Activated T-cell treated with anti-CD3 and anti-CD28 coated beads for 24 hours (primary cell): ENCODE data around the gene ZNF831.

Source experiments
- DNase-seq: peaks from one replicate; pipeline ENCODE4 v3.0.0-alpha.2; 2020; ENCODE audit warnings: low read depth

Gene ZNF831

DNA sequence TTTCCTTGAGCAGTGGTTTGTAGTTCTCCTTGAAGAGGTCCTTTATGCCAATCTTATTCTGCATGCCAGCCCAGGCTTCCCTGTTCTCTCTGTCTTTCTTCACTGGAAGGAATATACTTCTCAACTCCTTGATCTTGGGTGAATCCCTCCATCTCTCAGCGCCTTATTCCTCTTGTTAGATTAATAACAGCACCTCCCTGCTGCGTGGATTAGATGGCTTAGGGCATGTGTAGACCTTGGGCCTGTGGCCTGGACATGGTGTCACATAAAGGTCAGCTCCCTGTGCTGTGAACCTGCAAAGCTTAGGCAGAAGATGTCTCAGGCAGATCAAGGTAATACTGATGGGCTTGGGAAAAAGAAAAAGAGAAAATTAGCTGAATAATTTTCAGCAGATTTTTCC lies 18.3 kb downstream of the ZNF831 start:
- DNase-seq, result no peak

DNA sequence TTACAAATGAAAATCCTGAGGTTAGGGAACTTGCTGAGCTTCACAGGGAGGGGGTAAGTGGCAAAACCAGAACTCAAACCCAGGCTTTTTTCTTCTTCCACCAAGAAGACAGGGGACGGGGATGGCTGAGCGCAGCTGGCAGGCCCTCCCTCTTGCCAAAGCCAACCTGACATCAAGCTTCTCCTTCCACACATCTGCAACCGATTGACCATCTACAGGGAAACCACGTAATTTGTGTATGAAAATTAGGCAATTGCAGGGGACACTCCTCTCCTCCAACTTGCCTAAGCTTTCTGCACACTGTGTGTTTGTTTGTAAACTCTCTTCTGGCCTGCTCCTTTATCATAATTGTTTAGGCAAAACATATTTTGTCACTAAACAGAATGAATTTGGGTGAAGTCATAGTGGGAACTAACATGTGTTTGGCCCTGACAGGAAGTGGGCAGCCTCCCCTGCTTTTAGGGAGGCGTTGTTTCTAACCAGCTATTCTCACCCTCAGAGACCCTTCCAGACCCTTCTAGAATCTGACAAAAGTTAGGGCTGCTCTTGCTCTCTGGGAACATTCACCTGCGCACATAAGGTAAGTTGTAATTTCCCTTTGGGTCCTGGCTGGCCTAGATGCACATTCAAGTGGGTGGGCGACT lies 18.9 kb downstream of the ZNF831 start:
- DNase-seq, result no peak

GRCh38 chr20:59183751-59184150 lies 20.1 kb downstream of the ZNF831 start:
- DNase-seq, result no peak

GRCh38 chr20:59184880-59185447 lies 21.3 kb downstream of the ZNF831 start:
- no peak for DNase-seq

GRCh38 chr20:59185809-59186208 lies 22.2 kb downstream of the ZNF831 start:
- no peak for DNase-seq

DNA sequence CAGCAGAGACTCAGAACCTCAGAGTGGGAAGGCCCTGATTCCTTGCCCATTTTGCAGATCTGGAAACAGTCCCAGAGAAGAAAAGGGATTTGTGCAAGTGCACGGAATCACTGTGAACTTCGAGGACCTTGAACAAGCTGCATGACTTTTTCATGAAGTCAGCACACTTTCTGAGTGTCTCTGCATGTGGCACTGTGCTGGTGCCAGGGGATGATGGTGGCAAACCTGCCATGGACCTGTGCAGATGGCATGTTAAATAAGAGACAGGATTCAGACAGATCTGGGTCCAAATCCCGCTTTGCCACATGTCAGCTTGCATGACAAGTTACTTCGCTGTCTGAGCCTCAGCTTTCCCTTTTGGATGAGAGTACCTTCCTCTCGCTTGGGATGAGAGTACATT lies 26.8 kb downstream of the ZNF831 start:
- no peak for DNase-seq

DNA sequence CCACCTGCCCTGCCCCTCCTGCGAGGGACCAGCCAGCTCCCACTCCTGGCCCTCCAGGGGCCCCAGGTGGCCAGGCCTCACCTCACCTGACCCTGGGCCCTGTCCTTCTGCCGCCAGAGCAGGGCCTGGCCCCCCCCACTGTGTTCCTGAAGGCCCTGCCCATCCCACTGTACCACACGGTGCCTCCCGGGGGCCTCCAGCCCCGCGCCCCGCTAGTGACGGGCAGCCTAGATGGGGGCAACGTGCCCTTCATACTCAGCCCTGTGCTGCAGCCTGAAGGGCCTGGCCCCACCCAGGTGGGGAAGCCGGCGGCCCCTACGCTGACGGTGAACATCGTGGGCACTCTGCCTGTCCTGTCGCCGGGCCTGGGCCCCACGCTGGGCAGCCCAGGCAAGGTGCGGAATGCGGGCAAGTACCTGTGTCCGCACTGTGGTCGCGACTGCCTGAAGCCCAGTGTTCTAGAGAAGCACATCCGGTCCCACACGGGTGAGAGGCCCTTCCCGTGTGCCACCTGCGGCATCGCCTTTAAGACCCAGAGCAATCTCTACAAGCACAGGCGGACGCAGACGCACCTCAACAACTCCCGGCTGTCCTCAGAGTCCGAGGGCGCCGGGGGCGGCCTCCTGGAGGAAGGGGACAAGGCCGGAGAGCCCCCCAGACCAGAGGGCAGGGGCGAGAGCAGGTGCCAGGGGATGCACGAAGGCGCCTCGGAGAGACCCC lies 27.6 kb downstream of the ZNF831 start:
- DNase-seq, result no peak

DNA sequence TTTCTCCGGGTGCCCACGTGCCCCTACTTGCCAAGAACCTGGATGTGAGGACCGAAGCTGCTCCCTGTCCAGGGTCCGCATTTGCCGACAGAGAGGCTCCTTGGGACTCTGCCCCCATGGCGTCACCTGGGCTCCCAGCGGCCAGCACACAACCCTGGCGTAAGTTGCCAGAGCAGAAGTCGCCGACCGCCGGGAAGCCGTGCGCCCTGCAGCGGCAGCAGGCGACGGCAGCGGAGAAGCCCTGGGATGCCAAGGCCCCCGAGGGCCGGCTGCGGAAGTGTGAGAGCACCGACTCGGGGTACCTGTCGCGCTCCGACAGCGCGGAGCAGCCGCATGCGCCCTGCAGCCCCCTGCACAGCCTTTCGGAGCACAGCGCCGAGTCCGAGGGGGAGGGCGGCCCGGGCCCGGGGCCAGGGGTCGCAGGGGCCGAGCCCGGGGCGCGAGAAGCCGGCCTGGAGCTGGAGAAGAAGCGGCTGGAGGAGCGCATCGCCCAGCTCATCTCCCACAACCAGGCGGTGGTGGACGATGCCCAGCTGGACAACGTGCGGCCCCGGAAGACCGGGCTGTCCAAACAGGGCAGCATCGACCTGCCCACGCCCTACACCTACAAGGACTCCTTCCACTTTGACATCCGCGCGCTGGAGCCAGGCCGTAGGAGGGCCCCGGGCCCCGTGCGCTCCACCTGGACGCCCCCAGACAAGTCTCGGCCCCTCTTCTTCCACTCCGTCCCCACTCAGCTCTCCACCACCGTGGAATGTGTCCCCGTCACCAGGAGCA lies 28.3 kb downstream of the ZNF831 start:
- DNase-seq, result no peak

DNA sequence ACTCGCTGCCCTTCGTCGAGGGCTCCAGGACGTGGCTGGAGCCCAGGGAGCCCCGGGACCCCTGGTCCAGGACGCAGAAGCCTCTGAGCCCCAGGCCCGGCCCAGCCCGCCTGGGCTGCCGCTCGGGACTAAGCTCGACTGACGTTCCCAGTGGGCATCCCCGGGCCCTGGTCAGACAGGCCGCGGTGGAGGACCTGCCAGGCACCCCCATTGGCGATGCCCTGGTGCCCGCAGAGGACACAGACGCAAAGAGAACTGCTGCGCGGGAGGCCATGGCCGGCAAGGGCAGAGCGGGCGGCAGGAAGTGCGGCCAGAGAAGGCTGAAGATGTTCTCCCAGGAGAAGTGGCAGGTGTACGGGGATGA lies 28.9 kb downstream of the ZNF831 start:
- no peak for DNase-seq

DNA sequence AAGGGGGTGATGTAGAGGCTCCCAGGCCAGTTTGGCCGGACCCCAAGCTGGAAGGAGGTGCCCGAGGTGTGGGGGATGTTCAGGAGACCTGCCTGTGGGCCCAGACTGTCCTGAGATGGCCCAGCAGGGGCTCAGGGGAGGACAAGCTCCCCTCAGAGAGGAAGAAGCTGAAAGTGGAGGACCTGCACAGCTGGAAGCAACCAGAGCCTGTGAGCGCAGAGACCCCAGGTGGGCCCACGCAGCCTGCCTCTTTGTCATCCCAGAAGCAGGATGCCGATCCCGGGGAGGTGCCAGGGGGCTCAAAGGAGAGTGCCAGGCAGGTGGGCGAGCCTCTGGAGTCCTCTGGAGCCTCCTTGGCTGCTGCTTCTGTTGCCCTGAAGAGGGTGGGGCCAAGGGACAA lies 29.7 kb downstream of the ZNF831 start:
- no peak for DNase-seq

DNA sequence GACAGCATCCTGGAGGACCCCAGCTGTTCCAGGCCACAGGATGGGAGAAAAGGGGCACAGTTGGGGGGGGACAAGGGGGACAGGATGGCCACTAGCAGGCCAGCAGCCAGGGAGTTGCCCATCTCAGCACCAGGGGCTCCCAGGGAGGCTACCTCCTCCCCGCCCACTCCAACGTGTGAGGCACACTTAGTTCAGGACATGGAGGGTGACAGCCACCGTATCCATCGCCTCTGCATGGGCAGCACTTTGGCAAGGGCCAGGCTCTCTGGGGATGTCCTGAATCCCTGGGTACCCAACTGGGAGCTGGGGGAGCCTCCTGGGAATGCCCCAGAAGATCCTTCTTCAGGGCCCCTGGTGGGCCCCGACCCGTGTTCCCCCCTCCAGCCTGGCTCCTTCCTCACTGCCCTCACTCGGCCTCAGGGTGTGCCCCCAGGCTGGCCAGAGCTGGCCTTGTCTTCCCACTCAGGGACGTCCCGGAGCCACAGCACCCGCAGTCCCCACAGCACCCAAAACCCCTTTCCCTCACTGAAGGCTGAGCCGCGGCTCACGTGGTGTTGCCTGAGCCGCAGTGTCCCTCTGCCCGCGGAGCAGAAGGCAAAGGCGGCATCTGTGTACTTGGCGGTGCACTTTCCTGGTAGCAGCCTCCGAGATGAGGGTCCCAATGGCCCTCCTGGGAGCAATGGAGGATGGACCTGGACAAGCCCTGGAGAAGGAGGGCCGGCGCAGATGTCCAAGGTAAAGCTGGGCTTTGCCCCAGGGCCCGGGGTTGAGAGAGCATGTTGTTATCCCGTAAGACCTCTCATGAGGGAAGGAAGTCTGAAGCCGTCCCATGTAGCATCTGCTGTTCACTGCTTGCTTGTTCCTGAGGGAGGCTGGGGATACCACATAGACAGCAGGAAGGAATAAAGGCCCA lies 30.7 kb downstream of the ZNF831 start:
- no peak for DNase-seq

GRCh38 chr20:59195316-59195993 lies 31.8 kb downstream of the ZNF831 start:
- DNase-seq, result no peak

DNA sequence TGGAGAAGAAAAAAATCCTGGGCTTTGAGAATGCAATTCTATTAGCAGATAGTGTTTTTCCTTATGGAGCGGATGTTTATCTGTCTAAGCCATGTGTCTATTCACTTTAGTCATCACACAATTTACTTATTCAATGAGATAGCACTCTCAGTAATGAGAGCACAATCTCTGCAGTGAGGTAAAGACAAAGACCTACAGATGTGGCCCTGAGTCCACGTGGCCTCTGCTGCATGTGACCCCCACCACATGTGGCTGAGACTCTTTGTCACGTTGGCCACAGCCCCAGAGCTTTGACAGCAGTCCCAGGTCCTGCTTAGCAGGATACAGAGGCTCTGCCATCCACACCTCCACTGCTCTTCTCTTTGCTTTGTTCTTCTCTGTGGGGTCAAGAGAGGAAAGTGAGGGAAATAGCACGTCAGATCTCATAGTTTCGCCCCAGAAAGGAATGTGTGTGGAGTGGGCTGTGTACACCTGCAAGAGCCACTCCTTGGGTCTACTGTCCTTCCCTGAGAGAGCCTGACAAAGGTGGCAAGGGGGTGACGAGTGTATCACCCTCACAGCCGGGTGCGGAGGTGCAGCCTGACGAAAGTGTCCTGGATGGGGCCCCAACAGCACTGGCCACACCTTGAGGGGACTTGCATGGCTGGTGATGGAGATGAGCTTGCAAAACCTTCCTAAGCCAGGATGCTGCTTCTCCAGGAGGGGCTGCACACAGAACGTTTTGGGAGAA lies 40.7 kb downstream of the ZNF831 start:
- DNase-seq, result no peak

DNA sequence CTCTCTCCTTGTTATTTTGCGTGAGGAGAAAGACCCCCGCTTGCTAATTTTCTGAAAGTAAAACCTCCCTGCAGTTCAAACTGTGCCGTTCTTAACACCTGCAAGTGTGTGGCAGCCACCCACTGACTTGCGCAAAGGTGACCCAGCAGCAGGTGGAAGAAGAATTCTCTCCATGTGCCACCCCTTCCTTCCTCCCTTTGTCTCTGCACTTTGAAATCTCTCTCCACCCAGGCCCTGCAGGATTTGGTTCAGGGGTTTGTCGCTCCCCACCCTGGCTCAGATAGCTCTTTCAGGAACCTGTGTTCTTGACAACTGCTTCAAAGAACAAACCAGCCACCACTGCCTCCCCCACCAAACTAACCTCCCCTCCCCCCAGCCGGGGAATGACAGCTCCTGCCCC lies 41.4 kb downstream of the ZNF831 start:
- no peak for DNase-seq

GRCh38 chr20:59207235-59207634 lies 43.6 kb downstream of the ZNF831 start:
- DNase-seq, result no peak

DNA sequence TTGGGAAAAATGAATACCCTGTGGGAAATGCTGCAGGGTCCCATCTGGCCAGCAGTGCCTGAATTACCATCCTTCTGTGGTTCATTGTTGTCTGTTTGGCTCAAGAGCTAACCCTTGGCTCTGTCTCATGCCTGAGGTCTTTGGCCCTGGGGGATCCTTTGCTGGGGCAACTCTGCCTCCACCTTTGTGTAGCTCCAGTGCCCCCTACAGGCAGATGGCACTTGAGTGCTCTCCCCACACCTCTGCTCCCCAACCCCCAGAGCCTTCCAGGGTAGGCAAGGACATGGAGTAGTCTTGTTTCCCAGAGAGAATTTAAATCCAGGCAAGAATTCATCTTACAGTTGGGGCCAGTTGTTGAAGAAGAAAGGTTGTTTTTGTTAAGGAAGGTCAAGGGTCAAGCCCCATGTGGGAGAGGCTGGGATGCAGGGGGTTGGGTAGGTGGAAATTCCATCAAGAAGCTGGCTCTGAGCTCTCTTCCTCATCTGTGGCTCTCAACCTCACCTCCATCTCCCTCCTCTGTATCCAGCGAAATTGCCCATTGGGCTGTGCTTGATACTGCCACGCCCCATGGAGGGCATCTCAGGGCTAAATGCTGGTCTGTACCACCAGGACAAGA lies 44.2 kb downstream of the ZNF831 start:
- peak; percentile 78 for DNase-seq

DNA sequence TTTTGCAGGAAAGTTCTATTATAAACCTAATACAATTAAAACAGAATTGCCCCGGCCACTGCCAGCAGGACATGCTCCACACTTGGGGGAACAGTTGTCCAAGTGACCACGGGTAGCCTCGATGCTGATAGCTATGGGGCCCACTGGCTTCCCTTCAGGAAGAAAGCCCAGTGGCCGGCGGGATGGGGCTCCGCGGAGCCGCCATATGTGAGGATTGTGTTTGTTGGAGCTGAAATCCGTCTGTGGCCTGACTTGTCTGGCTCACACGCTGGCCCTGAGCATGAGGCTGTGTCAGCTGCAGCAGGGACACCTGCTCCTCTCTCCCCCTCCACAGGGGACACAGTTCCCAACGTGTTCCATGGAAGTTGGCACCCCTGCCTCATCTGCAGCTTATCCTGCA lies 46.6 kb downstream of the ZNF831 start:
- DNase-seq, result no peak

- DNase-seq, result no peak
Observed at GRCh38 chr20:59211208-59211765, 47.7 kb downstream of the ZNF831 start.

DNA sequence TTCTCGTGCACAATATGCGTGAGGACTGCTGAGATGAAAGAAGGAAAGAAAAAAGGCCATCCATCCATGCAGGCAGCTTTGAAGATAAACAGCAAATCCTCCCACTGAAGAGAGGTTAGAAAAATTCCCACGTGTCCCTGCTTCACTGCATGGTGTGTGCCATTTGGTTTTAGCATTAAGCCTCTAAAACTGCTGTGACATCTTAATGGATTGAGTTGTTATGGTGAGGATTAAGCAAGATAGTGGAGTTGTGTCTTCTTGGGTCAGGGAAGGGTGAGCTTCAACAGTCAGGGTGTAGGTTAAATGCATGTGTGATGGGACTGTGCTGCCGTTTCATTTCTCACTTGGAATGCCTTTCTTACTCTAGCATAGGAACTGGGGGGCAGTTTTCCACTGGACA lies 50.5 kb downstream of the ZNF831 start:
- no peak for DNase-seq
